HL-60 (cell line): ENCODE measurements around the gene UBE2S.

ENCODE experiments used
- DNase-seq, 2 experiments: peaks; one replicate each; pipeline ENCODE4 v3.0.0-alpha.2; 2010 to 2020; ENCODE audit warnings: low read depth in 1 of 2, low spot score in 1 of 2
- H3K27ac ChIP-seq: fragments of 250-450 bp; sonication (Bioruptor Pico); replicated peaks from 2 replicates; pipeline ENCODE4 v1.5.1; 2020; ENCODE audit warnings: mild to moderate bottlenecking, moderate library complexity
- H3K27me3 ChIP-seq: fragments of 250-450 bp; sonication (Bioruptor Pico); 2 replicates; pipeline ENCODE4 v1.5.1; 2021; ENCODE audit warnings: mild to moderate bottlenecking, moderate library complexity; ENCODE audit not compliant: insufficient read depth, poor library complexity, severe bottlenecking
- H3K4me3 ChIP-seq: replicated peaks from 2 replicates; pipeline ENCODE4 v1.5.1; 2011; ENCODE audit warnings: mild to moderate bottlenecking, control low read depth, low read length; ENCODE audit not compliant: insufficient read depth
- CTCF ChIP-seq: IDR thresholded peaks from one replicate; pipeline ENCODE4 v1.5.1; 2011; ENCODE audit warnings: low read length, control low read depth, inconsistent platforms; ENCODE audit not compliant: insufficient read depth
- GABPA ChIP-seq: IDR thresholded peaks from 2 replicates; pipeline ENCODE4 v1.6.1; 2012; ENCODE audit warnings: low read depth
- POLR2AphosphoS5 ChIP-seq: IDR thresholded peaks from 2 replicates; pipeline ENCODE4 v1.6.1; 2012; ENCODE audit warnings: low read depth
- SPI1 ChIP-seq: IDR thresholded peaks from 2 replicates; pipeline ENCODE4 v1.6.1; 2012; ENCODE audit warnings: low read depth, mild to moderate bottlenecking, borderline replicate concordance
- TF ChIP-seq, protein P1 (sequence below): IDR thresholded peaks from 2 replicates; pipeline ENCODE4 v1.6.1; 2012; ENCODE audit warnings: low read depth; ENCODE audit not compliant: insufficient replicate concordance

The UBE2S gene

DNA sequence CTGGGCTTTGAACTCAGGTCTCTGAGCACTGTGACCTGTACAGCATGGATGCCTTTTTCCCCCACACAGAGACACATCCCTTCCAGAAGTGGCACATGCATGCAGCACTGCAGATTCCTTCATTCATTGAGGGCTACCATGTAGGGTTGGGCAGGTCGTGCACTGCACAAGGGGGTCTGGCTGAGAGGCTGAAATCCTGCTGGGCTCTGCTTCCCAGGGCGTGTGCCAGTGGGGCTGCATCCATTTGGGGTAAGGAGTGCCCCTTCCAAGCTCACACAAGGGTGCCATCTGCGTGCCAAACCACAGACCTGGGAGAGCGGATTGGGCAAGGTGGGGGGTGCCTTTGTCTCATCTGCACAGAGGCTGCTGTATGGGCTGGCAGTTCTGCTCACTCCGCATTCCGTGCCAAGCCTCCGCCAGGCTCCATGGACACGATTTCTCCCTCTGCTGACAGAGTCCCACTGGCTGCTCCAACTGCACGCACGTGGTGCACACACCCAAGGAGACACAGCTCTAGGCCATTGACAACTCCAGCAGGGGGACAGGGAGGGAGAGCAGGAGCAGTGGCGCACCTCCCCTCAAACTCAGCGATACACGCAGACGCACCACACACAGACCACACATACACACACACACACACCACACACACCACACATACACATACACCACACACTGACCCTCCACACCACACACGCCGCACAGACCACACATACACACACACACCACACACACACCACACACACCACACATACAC, 40.0 kb upstream of the UBE2S start:
- no peak for TF ChIP-seq CTCF
- no peak for TF ChIP-seq GABPA
- TF ChIP-seq POLR2AphosphoS5 = peak; percentile 59; the same call in 1 of the 2 replicates
- TF ChIP-seq, protein P1, sequence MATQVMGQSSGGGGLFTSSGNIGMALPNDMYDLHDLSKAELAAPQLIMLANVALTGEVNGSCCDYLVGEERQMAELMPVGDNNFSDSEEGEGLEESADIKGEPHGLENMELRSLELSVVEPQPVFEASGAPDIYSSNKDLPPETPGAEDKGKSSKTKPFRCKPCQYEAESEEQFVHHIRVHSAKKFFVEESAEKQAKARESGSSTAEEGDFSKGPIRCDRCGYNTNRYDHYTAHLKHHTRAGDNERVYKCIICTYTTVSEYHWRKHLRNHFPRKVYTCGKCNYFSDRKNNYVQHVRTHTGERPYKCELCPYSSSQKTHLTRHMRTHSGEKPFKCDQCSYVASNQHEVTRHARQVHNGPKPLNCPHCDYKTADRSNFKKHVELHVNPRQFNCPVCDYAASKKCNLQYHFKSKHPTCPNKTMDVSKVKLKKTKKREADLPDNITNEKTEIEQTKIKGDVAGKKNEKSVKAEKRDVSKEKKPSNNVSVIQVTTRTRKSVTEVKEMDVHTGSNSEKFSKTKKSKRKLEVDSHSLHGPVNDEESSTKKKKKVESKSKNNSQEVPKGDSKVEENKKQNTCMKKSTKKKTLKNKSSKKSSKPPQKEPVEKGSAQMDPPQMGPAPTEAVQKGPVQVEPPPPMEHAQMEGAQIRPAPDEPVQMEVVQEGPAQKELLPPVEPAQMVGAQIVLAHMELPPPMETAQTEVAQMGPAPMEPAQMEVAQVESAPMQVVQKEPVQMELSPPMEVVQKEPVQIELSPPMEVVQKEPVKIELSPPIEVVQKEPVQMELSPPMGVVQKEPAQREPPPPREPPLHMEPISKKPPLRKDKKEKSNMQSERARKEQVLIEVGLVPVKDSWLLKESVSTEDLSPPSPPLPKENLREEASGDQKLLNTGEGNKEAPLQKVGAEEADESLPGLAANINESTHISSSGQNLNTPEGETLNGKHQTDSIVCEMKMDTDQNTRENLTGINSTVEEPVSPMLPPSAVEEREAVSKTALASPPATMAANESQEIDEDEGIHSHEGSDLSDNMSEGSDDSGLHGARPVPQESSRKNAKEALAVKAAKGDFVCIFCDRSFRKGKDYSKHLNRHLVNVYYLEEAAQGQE = no peak
- no peak for TF ChIP-seq SPI1
- H3K27me3 ChIP-seq = peaks cover 26% of the 10 kb centered on the region
- peak overlapping the region; percentile 23; the same call in 1 of the 2 replicates for H3K27ac ChIP-seq
- peak in 1 of 2 experiments; percentile 91 for DNase-seq
- H3K4me3 ChIP-seq = no peak overlapping the region

- Histone ChIP-seq H3K27me3 (peaks cover 24% of the 10 kb centered on the region), H3K4me3 (no peak overlapping the region), H3K27ac (no peak overlapping the region)
- peak in 1 of 2 experiments; percentile 77 for DNase-seq
- no peak for TF ChIP-seq GABPA
- TF ChIP-seq, protein P1 = no peak
- no peak for TF ChIP-seq POLR2AphosphoS5
- TF ChIP-seq SPI1 = no peak
- no peak for TF ChIP-seq CTCF
Measured at GRCh38 chr19:55446060-55446459, 38.5 kb upstream of the UBE2S start.

DNA sequence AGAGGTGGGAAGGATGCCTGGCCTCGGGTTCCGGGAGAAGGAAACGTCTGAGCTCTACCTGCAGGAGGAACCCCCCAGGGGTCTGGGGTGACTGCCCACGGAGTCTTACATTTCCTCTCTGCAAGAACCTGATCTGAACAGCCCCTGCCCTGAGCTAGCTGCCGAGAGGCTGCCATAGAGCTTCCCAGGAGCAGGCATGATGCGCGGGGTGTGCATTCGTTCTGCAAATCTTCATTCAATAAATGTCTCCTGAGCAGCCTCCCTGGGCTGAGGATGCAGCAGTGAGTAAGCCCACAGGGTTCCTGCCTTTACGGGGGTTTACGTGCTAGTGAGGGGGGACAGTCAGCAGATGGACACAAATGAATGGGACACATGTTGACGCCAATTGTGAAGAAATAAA, 37.1 kb upstream of the UBE2S start:
- DNase-seq = no peak
- TF ChIP-seq SPI1 = no peak
- TF ChIP-seq CTCF = no peak
- TF ChIP-seq, protein P1 = no peak
- no peak for TF ChIP-seq GABPA
- no peak for TF ChIP-seq POLR2AphosphoS5
- Histone ChIP-seq H3K27ac (no peak overlapping the region), H3K4me3 (no peak overlapping the region), H3K27me3 (peaks cover 34% of the 10 kb centered on the region)
